IPS-18a (cell line): ENCODE data around the gene ZNF23.

Source experiments
- H3K27ac ChIP-seq: one replicate; pipeline ENCODE4 v1.5.1; 2013; ENCODE audit warnings: low read length
- H3K27me3 ChIP-seq: one replicate; pipeline ENCODE4 v1.6.1; 2013; ENCODE audit warnings: mild to moderate bottlenecking, low read length; ENCODE audit not compliant: control insufficient read depth, insufficient read depth
- H3K36me3 ChIP-seq: one replicate; pipeline ENCODE4 v1.6.1; 2013; ENCODE audit warnings: low read depth, low read length; ENCODE audit not compliant: control insufficient read depth
- H3K4me1 ChIP-seq: one replicate; pipeline ENCODE4 v1.6.1; 2013; ENCODE audit warnings: low read depth, low read length; ENCODE audit not compliant: control insufficient read depth
- H3K4me3 ChIP-seq: one replicate; pipeline ENCODE4 v1.5.1; 2013; ENCODE audit warnings: low read length
- H3K9ac ChIP-seq: one replicate; pipeline ENCODE4 v1.6.1; 2013; ENCODE audit warnings: mild to moderate bottlenecking, low read length, moderate library complexity
- H3K9me3 ChIP-seq: one replicate; pipeline ENCODE4 v1.6.1; 2013; ENCODE audit warnings: low read depth, low read length; ENCODE audit not compliant: control insufficient read depth

ZNF23 gene

GRCh38 chr16:71467810-71468209 lies 5.8 kb upstream of the ZNF23 start:
- Histone ChIP-seq H3K4me1 (no peaks in the 10 kb centered on the region), H3K27me3 (no peaks in the 10 kb centered on the region), H3K9ac (no peak overlapping the region), H3K27ac (no peak overlapping the region), H3K4me3 (no peak overlapping the region), H3K36me3 (no peaks in the 10 kb centered on the region), H3K9me3 (no peaks in the 10 kb centered on the region)

- peaks cover 6% of the 10 kb centered on the region for H3K4me1 ChIP-seq
- H3K9ac ChIP-seq: no peak overlapping the region
- no peak overlapping the region for H3K27ac ChIP-seq
- no peaks in the 10 kb centered on the region for H3K9me3 ChIP-seq
- H3K27me3 ChIP-seq: no peaks in the 10 kb centered on the region
- no peak overlapping the region for H3K4me3 ChIP-seq
- H3K36me3 ChIP-seq: no peaks in the 10 kb centered on the region
Measured at GRCh38 chr16:71464231-71464630, 2.2 kb upstream of the ZNF23 start.

GRCh38 chr16:71460941-71461340 lies 1.1 kb downstream of the ZNF23 start:
- Histone ChIP-seq H3K27me3 (no peaks in the 10 kb centered on the region), H3K27ac (no peak overlapping the region), H3K36me3 (no peaks in the 10 kb centered on the region), H3K9me3 (no peaks in the 10 kb centered on the region), H3K9ac (peak overlapping the region; percentile 85), H3K4me1 (peaks cover 6% of the 10 kb centered on the region), H3K4me3 (peak overlapping the region; percentile 90)

- peaks cover 6% of the 10 kb centered on the region for H3K4me1 ChIP-seq
- no peaks in the 10 kb centered on the region for H3K9me3 ChIP-seq
- no peak overlapping the region for H3K27ac ChIP-seq
- H3K36me3 ChIP-seq: no peaks in the 10 kb centered on the region
- H3K9ac ChIP-seq: no peak overlapping the region
- no peaks in the 10 kb centered on the region for H3K27me3 ChIP-seq
- no peak overlapping the region for H3K4me3 ChIP-seq
Measured at GRCh38 chr16:71460236-71460635, 1.8 kb downstream of the ZNF23 start.

- no peaks in the 10 kb centered on the region for H3K27me3 ChIP-seq
- no peak overlapping the region for H3K9ac ChIP-seq
- H3K4me3 ChIP-seq: no peak overlapping the region
- no peaks in the 10 kb centered on the region for H3K36me3 ChIP-seq
- no peak overlapping the region for H3K27ac ChIP-seq
- H3K9me3 ChIP-seq: no peaks in the 10 kb centered on the region
- peaks cover 6% of the 10 kb centered on the region for H3K4me1 ChIP-seq
Measured at GRCh38 chr16:71459510-71459909, 2.5 kb downstream of the ZNF23 start.

- H3K9ac ChIP-seq: no peak overlapping the region
- peaks cover 6% of the 10 kb centered on the region for H3K4me1 ChIP-seq
- H3K27me3 ChIP-seq: no peaks in the 10 kb centered on the region
- no peak overlapping the region for H3K27ac ChIP-seq
- peaks cover 6% of the 10 kb centered on the region for H3K36me3 ChIP-seq
- no peak overlapping the region for H3K4me3 ChIP-seq
- no peaks in the 10 kb centered on the region for H3K9me3 ChIP-seq
Measured at GRCh38 chr16:71456801-71457200, 5.2 kb downstream of the ZNF23 start.

GRCh38 chr16:71453036-71453435 lies 9.0 kb downstream of the ZNF23 start:
- no peaks in the 10 kb centered on the region for H3K4me1 ChIP-seq
- no peak overlapping the region for H3K9ac ChIP-seq
- peaks cover 26% of the 10 kb centered on the region for H3K36me3 ChIP-seq
- H3K27me3 ChIP-seq: no peaks in the 10 kb centered on the region
- H3K27ac ChIP-seq: no peak overlapping the region
- no peak overlapping the region for H3K4me3 ChIP-seq
- peaks cover 28% of the 10 kb centered on the region for H3K9me3 ChIP-seq

GRCh38 chr16:71449020-71449419 lies 13.0 kb downstream of the ZNF23 start:
- Histone ChIP-seq H3K27ac (no peak overlapping the region), H3K9me3 (peaks cover 35% of the 10 kb centered on the region), H3K4me3 (no peak overlapping the region), H3K27me3 (no peaks in the 10 kb centered on the region), H3K4me1 (no peaks in the 10 kb centered on the region), H3K9ac (no peak overlapping the region), H3K36me3 (peaks cover 26% of the 10 kb centered on the region)

GRCh38 chr16:71448274-71448866 lies 13.7 kb downstream of the ZNF23 start:
- no peak overlapping the region for H3K4me3 ChIP-seq
- H3K4me1 ChIP-seq: no peaks in the 10 kb centered on the region
- H3K9ac ChIP-seq: no peak overlapping the region
- peaks cover 35% of the 10 kb centered on the region for H3K9me3 ChIP-seq
- peaks cover 26% of the 10 kb centered on the region for H3K36me3 ChIP-seq
- H3K27me3 ChIP-seq: no peaks in the 10 kb centered on the region
- H3K27ac ChIP-seq: no peak overlapping the region

- Histone ChIP-seq H3K4me3 (no peak overlapping the region), H3K4me1 (no peaks in the 10 kb centered on the region), H3K27me3 (no peaks in the 10 kb centered on the region), H3K9ac (no peak overlapping the region), H3K36me3 (peaks cover 5% of the 10 kb centered on the region), H3K27ac (no peak overlapping the region), H3K9me3 (peaks cover 13% of the 10 kb centered on the region)
Measured at GRCh38 chr16:71443714-71444113, 18.3 kb downstream of the ZNF23 start.

- Histone ChIP-seq H3K9me3 (no peaks in the 10 kb centered on the region), H3K27me3 (no peaks in the 10 kb centered on the region), H3K9ac (no peak within 1 kb of the TSS), H3K36me3 (no peaks in the 10 kb centered on the region), H3K27ac (no peak within 1 kb of the TSS), H3K4me3 (no peak within 1 kb of the TSS), H3K4me1 (no peaks in the 10 kb centered on the region)
Measured at GRCh38 chr16:71442051-71442440, 20.0 kb downstream of the ZNF23 start, which contains the start of gene TLE7. TSS of gene TLE7 (minus strand) at chr16:71442054. CDS start at chr16:71433324, 8,730 bp downstream.

- no peak overlapping the region for H3K27ac ChIP-seq
- no peak overlapping the region for H3K4me3 ChIP-seq
- no peak overlapping the region for H3K9ac ChIP-seq
- no peaks in the 10 kb centered on the region for H3K9me3 ChIP-seq
- no peaks in the 10 kb centered on the region for H3K36me3 ChIP-seq
- H3K27me3 ChIP-seq: no peaks in the 10 kb centered on the region
- H3K4me1 ChIP-seq: no peaks in the 10 kb centered on the region
Measured at GRCh38 chr16:71441348-71442050, 20.5 kb downstream of the ZNF23 start.
